ENCODE results near the gene SFI1. TPM values are rescaled to one million over a fixed set of nuclear protein-coding genes. Genes with fewer than 3 reads are reported as not detected.

Gene SFI1
- total RNA-seq, 1 experiment from 2014 or later = 53.1 TPM

- Histone ChIP-seq H3K4me3 (replicated peaks in 1 of 2; ENCODE audit: low read depth in 1 of 2, low read length in 2 of 2) (no peak overlapping the region), H3K27me3 (ENCODE audit: insufficient read depth, low read length) (no peaks in the 10 kb centered on the region), H3K4me1 (ENCODE audit: control insufficient read depth in 1 of 2, insufficient read depth in 2 of 2, low read length in 2 of 2) (no peaks in the 10 kb centered on the region; a peak in 1 of 4 replicates), H3K4me2 (ENCODE audit: low read length) (no peak overlapping the region), H3K27ac (ENCODE audit: low read depth, low read length) (no peak overlapping the region), H3K79me2 (ENCODE audit: insufficient read depth, low read length) (peaks cover 33% of the 10 kb centered on the region), H3K9me3 (ENCODE audit: control insufficient read depth in 1 of 2, insufficient read depth in 1 of 2, low read depth in 1 of 2, low read length in 2 of 2) (no peaks in the 10 kb centered on the region), H4K20me1 (ENCODE audit: insufficient read depth) (no peaks in the 10 kb centered on the region), H3K36me3 (ENCODE audit: control insufficient read depth in 1 of 2, insufficient read depth in 2 of 2, low read length in 2 of 2) (peaks cover 20 to 49% of the 10 kb centered on the region in 2 experiments; a peak in 3 of 4 replicates), H3K9ac (ENCODE audit: low read length) (no peak overlapping the region), H3K9me2 (ENCODE audit: insufficient read depth) (no peaks in the 10 kb centered on the region), H2AFZ (ENCODE audit: low read depth, low read length, poor library complexity, severe bottlenecking) (no peak overlapping the region)
- no TSS peak for BruUV-seq (replicated peaks)
- intact Hi-C loops (cut with micrococcal nuclease) = no loop called here
- ChIA-PET RAD21 (ENCODE audit: low non-redundant PET in 1 of 2, low total read pairs in 2 of 2, uncharacterized antibody in 2 of 2, unreplicated experiment in 2 of 2) (no interaction called here), CTCF (no interaction called here), POLR2A (no interaction called here)
- no peak for ATAC-seq
- no peak for DNase-seq (ENCODE audit: low read depth, low spot score)
- no peak for TF ChIP-seq CBX3 (IDR thresholded peaks at IDR 0.05; ENCODE audit: low read depth)
Measured at GRCh38 chr22:31465307-31465706, 31.0 kb upstream of the SFI1 start.

DNA sequence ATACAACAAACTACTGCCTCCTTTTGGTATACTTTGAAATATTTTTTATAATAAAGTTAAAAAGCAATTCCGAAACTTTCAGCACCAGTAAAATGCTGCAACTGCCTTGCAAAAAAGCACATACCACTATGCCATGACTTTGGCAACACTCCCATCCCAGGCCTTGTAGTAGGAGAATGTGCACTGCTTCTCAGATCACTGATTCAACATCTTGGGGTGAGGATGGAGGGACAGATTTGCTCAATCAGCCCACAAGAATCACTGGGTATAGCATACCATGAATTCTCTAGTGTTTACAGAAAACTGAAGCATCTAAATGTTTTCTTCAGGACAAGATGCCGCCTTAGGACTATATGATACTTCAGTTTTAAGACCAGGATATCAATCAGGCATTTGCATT, 21.6 kb upstream of the SFI1 start:
- Histone ChIP-seq H3K27me3 (ENCODE audit: insufficient read depth, low read length) (no peaks in the 10 kb centered on the region), H3K4me2 (ENCODE audit: low read length) (no peak overlapping the region), H3K4me3 (replicated peaks in 1 of 2; ENCODE audit: low read depth in 1 of 2, low read length in 2 of 2) (no peak overlapping the region), H3K4me1 (ENCODE audit: control insufficient read depth in 1 of 2, insufficient read depth in 2 of 2, low read length in 2 of 2) (no peaks in the 10 kb centered on the region), H3K27ac (ENCODE audit: low read depth, low read length) (no peak overlapping the region), H3K9me3 (ENCODE audit: control insufficient read depth in 1 of 2, insufficient read depth in 1 of 2, low read depth in 1 of 2, low read length in 2 of 2) (no peaks in the 10 kb centered on the region), H2AFZ (ENCODE audit: low read depth, low read length, poor library complexity, severe bottlenecking) (no peak overlapping the region), H3K79me2 (ENCODE audit: insufficient read depth, low read length) (peaks cover 74% of the 10 kb centered on the region), H3K36me3 (ENCODE audit: control insufficient read depth in 1 of 2, insufficient read depth in 2 of 2, low read length in 2 of 2) (peaks cover 4 to 40% of the 10 kb centered on the region in 2 experiments; a peak in 2 of 4 replicates), H4K20me1 (ENCODE audit: insufficient read depth) (no peaks in the 10 kb centered on the region; the same call in 1 of the 2 replicates), H3K9me2 (ENCODE audit: insufficient read depth) (no peaks in the 10 kb centered on the region), H3K9ac (ENCODE audit: low read length) (no peak overlapping the region)
- POLR2A ChIA-PET = no interaction called here
- RAD21 ChIA-PET (ENCODE audit: low non-redundant PET in 1 of 2, low total read pairs in 2 of 2, uncharacterized antibody in 2 of 2, unreplicated experiment in 2 of 2) = no interaction called here
- CTCF ChIA-PET = no interaction called here
- no TSS peak for BruUV-seq (replicated peaks)
- ATAC-seq (no peak), DNase-seq (ENCODE audit: low read depth, low spot score) (no peak)
- intact Hi-C loops (cut with micrococcal nuclease) = no loop called here
- no peak for TF ChIP-seq TCF7L2 (IDR thresholded peaks at IDR 0.05; ENCODE audit: borderline replicate concordance, extremely low read depth, insufficient read depth, insufficient read length)
- TF ChIP-seq POLR2AphosphoS5 (IDR thresholded peaks at IDR 0.05; ENCODE audit: low read depth, low read length) = no peak
- no peak for TF ChIP-seq SP1 (IDR thresholded peaks at IDR 0.05; ENCODE audit: low read depth)
- TF ChIP-seq, protein P1, sequence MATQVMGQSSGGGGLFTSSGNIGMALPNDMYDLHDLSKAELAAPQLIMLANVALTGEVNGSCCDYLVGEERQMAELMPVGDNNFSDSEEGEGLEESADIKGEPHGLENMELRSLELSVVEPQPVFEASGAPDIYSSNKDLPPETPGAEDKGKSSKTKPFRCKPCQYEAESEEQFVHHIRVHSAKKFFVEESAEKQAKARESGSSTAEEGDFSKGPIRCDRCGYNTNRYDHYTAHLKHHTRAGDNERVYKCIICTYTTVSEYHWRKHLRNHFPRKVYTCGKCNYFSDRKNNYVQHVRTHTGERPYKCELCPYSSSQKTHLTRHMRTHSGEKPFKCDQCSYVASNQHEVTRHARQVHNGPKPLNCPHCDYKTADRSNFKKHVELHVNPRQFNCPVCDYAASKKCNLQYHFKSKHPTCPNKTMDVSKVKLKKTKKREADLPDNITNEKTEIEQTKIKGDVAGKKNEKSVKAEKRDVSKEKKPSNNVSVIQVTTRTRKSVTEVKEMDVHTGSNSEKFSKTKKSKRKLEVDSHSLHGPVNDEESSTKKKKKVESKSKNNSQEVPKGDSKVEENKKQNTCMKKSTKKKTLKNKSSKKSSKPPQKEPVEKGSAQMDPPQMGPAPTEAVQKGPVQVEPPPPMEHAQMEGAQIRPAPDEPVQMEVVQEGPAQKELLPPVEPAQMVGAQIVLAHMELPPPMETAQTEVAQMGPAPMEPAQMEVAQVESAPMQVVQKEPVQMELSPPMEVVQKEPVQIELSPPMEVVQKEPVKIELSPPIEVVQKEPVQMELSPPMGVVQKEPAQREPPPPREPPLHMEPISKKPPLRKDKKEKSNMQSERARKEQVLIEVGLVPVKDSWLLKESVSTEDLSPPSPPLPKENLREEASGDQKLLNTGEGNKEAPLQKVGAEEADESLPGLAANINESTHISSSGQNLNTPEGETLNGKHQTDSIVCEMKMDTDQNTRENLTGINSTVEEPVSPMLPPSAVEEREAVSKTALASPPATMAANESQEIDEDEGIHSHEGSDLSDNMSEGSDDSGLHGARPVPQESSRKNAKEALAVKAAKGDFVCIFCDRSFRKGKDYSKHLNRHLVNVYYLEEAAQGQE (IDR thresholded peaks at IDR 0.05; ENCODE audit: low read depth) = no peak
- no peak for TF ChIP-seq POLR2A (IDR thresholded peaks at IDR 0.05; ENCODE audit: borderline replicate concordance, extremely low read depth, insufficient read depth, insufficient read length)
- no peak for TF ChIP-seq JUND (IDR thresholded peaks at IDR 0.05)
- no peak for TF ChIP-seq CEBPB (IDR thresholded peaks at IDR 0.05; ENCODE audit: low read depth)
- no peak for TF ChIP-seq SRF (IDR thresholded peaks at IDR 0.05; ENCODE audit: low read depth)
- TF ChIP-seq RAD21 (IDR thresholded peaks at IDR 0.05; ENCODE audit: low read depth) = no peak

Measured in HCT116 (cell line).